Ectodermal cell (in vitro differentiated cells): Measurements from ENCODE around the gene SLC34A1.

Source experiments
- H3K27ac ChIP-seq: 2 replicates; pipeline ENCODE4 v1.7.0; 2013; ENCODE audit warnings: mild to moderate bottlenecking, low read depth, low read length; ENCODE audit not compliant: insufficient read depth, poor library complexity, severe bottlenecking
- H3K27me3 ChIP-seq: 2 replicates; pipeline ENCODE4 v1.7.0; 2013; ENCODE audit warnings: mild to moderate bottlenecking, low read length; ENCODE audit not compliant: insufficient read depth, control insufficient read depth, poor library complexity, severe bottlenecking
- H3K36me3 ChIP-seq: one replicate; pipeline ENCODE4 v1.7.0; 2013; ENCODE audit warnings: low read length; ENCODE audit not compliant: control insufficient read depth, insufficient read depth
- H3K4me1 ChIP-seq: one replicate; pipeline ENCODE4 v1.7.0; 2013; ENCODE audit warnings: low read length; ENCODE audit not compliant: control insufficient read depth, insufficient read depth
- H3K4me3 ChIP-seq: 2 replicates; pipeline ENCODE4 v1.7.0; 2013; ENCODE audit warnings: low read depth, low read length, control low read depth; ENCODE audit not compliant: insufficient read depth
- H3K9me3 ChIP-seq: 2 replicates; pipeline ENCODE4 v1.7.0; 2013; ENCODE audit warnings: mild to moderate bottlenecking, low read length, moderate library complexity; ENCODE audit not compliant: control insufficient read depth
- WGBS, 2 experiments: methylation state at CpG; one replicate each; pipeline ENCODE4 v1.1.7; 2013; ENCODE audit warnings: missing lambda C conversion rate in 2 of 2; 5-methylcytosine and 5-hydroxymethylcytosine counted together

Gene SLC34A1

DNA sequence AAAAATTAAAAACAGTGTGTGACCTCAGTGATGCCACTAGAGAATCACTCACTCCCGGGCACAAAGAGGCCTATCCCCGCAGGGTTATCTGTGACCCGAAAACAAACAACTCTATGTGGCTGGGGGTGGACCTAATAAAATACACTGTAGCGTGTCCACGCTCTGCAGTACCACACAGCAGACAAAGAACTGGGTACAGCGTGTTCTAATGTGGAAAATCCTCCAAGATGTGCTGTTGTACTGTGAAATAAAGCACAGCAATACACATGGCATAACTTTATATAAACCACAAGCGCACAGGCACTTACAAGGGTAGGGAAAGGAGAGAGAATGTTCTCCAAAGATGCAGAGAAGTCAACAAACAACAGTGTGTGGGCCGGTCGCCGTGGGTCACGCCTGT, 8.1 kb upstream of the SLC34A1 start:
- Histone ChIP-seq H3K27me3 (no peaks in the 10 kb centered on the region), H3K4me3 (no peak overlapping the region), H3K4me1 (peaks cover 5% of the 10 kb centered on the region), H3K27ac (no peak overlapping the region), H3K9me3 (no peaks in the 10 kb centered on the region), H3K36me3 (no peaks in the 10 kb centered on the region)
- 94 to 96% methylated on average over 11 of the region's 11 CpGs for WGBS, 2 experiments

DNA sequence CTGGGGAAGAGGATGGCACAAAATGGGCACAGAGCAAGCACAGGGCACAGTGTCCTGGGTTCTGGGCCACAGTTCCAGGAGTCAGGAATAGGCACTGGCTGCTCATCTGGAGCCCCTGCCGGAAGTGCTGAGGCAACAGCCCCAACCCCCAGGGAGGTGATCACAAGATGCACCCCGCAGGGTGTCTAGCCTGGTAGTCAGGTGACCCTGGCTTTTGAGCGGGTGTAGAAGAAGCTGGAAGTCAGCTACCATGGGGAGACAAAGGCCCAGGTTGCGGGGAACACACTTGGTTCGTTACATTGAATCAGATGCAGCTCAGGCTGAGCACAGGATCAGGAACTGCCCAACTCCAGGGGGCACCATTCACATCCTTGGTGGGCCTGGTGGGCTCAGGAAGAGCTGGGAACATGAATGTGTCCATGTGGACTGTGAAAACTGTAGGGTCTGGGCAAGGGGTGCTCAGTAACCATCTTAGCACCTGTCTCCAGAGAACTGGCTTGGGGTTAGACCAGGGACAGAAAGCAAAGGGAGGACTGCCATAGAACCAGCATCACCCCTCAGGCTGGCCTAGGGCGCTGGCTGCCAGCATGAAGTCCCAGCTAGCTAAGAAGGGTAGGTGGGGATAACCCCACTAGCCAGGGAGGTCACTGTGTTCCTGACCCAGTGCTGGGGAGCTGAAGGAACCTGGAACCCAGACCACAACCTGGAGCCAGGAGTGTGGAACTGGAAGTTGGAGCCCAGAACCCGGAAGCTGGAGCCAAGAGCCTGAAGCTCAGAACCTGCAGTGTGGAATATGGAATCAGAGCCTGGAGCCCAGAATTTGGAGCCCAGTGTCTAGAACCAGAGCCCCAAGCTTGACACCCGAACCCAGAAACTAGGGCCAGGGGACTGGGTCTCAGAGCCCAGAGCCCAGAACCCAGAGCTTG, 6.1 kb upstream of the SLC34A1 start:
- no peaks in the 10 kb centered on the region for H3K36me3 ChIP-seq

DNA sequence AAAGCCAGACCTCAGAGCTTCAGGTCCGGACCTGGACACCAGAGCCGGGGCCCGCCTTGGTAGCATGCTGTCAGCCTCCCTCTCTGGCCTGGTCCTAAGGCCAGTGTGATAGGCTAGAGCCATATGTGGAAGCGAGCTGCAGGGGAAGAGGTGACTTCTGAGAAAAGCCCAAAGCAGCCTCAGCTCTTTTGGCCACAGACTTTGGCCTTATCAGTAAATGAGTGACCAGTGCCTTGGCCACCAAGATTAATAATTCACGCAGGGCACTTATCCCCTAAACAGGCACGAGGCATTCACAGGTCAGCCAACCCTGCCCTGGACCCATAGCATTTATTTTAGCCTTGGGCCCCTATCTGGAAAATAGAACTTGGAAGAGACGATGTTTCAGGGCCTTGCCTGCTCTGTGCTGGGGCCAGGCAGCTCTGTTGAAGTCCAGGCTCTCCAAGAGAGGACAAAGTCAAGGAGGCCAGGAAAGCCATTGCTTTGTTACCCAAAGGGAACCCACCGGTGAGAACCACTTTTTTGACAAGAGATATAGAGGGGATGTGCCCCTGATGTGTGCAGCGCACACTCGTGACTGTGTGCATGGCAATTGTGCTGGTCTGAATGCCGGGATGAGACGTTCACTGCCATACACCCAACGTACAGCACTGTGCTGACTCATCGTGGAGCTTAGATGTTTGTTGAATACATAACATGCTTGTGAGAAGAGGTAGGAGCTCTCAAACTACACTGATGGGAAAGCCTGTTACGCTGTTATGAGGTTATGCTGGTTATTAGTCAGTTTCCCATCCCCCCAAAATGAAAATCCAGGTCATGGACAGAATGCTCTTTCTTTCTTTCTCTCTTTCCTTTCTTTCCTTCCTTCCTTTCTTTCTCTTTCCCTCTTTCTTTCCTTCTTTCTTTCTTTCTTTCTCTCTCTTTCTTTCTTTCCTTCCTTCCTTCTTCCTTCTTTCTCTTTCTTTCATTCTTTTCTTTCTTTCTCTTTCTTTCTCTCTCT, 5.0 kb upstream of the SLC34A1 start:
- Histone ChIP-seq H3K9me3 (no peaks in the 10 kb centered on the region), H3K27me3 (no peaks in the 10 kb centered on the region), H3K27ac (no peak overlapping the region), H3K36me3 (no peaks in the 10 kb centered on the region), H3K4me3 (no peak overlapping the region), H3K4me1 (no peaks in the 10 kb centered on the region)
- WGBS, 2 experiments, result 92% methylated on average over 15 of the region's 15 CpGs

More for the DNA sequence above, 6.1 kb upstream of the SLC34A1 start:
- H3K9me3 ChIP-seq, result no peaks in the 10 kb centered on the region
- H3K4me1 ChIP-seq, result no peaks in the 10 kb centered on the region
- no peak overlapping the region for H3K4me3 ChIP-seq
- H3K27me3 ChIP-seq, result no peaks in the 10 kb centered on the region
- WGBS, 2 experiments, result 88% methylated on average over 8 of the region's 8 CpGs
- no peak overlapping the region for H3K27ac ChIP-seq

DNA sequence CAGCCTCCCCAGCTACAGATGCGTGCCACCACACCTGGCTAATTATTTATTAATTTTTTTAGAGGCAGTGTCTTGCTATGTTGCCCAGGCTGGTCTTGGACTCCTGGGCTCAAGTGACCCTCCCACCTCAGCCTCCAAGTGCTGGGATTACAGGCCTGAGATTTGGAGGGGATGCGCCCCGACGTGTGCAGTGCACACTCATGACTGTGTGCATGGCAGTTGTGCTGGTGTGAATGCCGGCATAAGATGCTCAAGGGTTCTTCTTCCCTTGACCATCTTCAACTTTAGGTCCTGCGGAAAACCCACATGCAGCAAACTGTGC, 3.5 kb upstream of the SLC34A1 start:
- Histone ChIP-seq H3K4me3 (no peak overlapping the region), H3K27me3 (no peaks in the 10 kb centered on the region), H3K4me1 (no peaks in the 10 kb centered on the region), H3K27ac (no peak overlapping the region), H3K36me3 (no peaks in the 10 kb centered on the region), H3K9me3 (no peaks in the 10 kb centered on the region)
- WGBS, 2 experiments, result 94 to 98% methylated on average over 6 of the region's 6 CpGs

- no peaks in the 10 kb centered on the region for H3K4me1 ChIP-seq
- no peak overlapping the region for H3K27ac ChIP-seq
- no peak overlapping the region for H3K4me3 ChIP-seq
- no peaks in the 10 kb centered on the region for H3K27me3 ChIP-seq
- 63 to 65% methylated on average over 11 of the region's 11 CpGs for WGBS, 2 experiments
- no peaks in the 10 kb centered on the region for H3K36me3 ChIP-seq
- H3K9me3 ChIP-seq, result no peaks in the 10 kb centered on the region
These were observed 1.7 kb upstream of the SLC34A1 start for GRCh38 chr5:177382423-177383029.

DNA sequence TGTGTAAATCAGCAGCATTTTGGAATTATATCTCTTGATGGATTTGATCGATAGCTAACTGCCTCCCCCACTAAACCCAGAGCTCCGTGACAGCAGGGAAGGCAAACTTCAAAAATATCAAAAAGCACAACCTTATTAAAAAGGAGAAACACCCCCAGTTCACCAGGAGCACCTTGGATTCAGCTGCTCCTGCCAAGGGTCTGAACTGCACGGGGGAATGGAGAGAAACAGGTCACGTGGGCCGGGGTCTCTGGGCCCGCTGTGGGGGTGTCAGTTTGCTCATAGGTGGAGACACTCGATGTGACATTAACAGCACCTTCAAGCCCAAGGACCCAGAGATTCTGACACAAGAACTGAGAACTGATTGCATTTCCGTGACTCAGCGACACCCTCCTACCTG, 1.1 kb upstream of the SLC34A1 start:
- Histone ChIP-seq H3K4me1 (no peaks in the 10 kb centered on the region), H3K27ac (no peak overlapping the region), H3K27me3 (no peaks in the 10 kb centered on the region), H3K9me3 (no peaks in the 10 kb centered on the region), H3K4me3 (no peak overlapping the region), H3K36me3 (no peaks in the 10 kb centered on the region)
- WGBS, 2 experiments, result 88 to 92% methylated on average over 9 of the region's 9 CpGs

- WGBS, 2 experiments, result 88% methylated on average over 11 of the region's 11 CpGs
- H3K4me3 ChIP-seq, result no peak overlapping the region
- peaks cover 15% of the 10 kb centered on the region for H3K27me3 ChIP-seq
- H3K27ac ChIP-seq, result no peak overlapping the region
- no peaks in the 10 kb centered on the region for H3K9me3 ChIP-seq
- no peaks in the 10 kb centered on the region for H3K4me1 ChIP-seq
- no peaks in the 10 kb centered on the region for H3K36me3 ChIP-seq
These were observed 1.5 kb downstream of the SLC34A1 start for GRCh38 chr5:177385720-177386119.

- WGBS, 2 experiments, result 95 to 96% methylated on average over 8 of the region's 8 CpGs
- H3K27me3 ChIP-seq, result peaks cover 15% of the 10 kb centered on the region
- no peaks in the 10 kb centered on the region for H3K9me3 ChIP-seq
These were observed 2.3 kb downstream of the SLC34A1 start for GRCh38 chr5:177386542-177386941.

DNA sequence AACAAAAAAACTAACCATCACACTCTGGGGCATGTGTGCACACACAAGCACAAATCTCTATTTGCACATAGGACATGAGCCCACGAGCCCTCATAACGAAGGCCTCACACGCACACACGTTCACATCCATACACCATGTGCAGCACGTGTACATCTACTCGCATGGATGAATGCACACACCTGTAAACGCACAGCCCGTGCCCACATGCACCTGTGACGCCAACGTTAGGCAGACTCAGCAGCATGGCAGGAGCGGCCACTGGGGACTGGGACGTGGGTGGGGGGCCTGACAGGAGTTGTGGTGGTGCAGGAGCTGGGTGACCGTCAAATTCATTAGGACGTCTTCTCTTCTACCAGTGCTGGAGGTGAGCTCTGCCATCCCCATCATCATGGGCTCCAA, 3.2 kb downstream of the SLC34A1 start:
- H3K36me3 ChIP-seq, result no peaks in the 10 kb centered on the region
- no peaks in the 10 kb centered on the region for H3K9me3 ChIP-seq
- H3K27ac ChIP-seq, result no peak overlapping the region
- WGBS, 2 experiments, result 93 to 96% methylated on average over 14 of the region's 14 CpGs
- no peak overlapping the region for H3K4me3 ChIP-seq
- H3K27me3 ChIP-seq, result peaks cover 15% of the 10 kb centered on the region
- H3K4me1 ChIP-seq, result no peaks in the 10 kb centered on the region

More at GRCh38 chr5:177386542-177386941, 2.3 kb downstream of the SLC34A1 start:
- Histone ChIP-seq H3K4me1 (no peaks in the 10 kb centered on the region), H3K4me3 (no peak overlapping the region), H3K27ac (no peak overlapping the region), H3K36me3 (no peaks in the 10 kb centered on the region)
